HepG2 (cell line): ENCODE results near the gene ZCCHC24. TPM values are rescaled to one million over a fixed set of nuclear protein-coding genes. Genes with fewer than 3 reads are reported as not detected.

Experiments used
- CERS6 ChIP-seq: sonication (generic); formaldehyde crosslinking; IDR thresholded peaks from 2 replicates; pipeline ENCODE4 v1.5.0; 2020; ENCODE audit warnings: missing genetic modification reagents
- DPF2 ChIP-seq: sonication (generic); formaldehyde crosslinking; IDR thresholded peaks from 2 replicates; pipeline ENCODE4 v1.4.0; 2020; ENCODE audit warnings: mild to moderate bottlenecking, low read depth, missing genetic modification reagents, borderline replicate concordance
- ELF1 ChIP-seq: sonication (generic); formaldehyde crosslinking; IDR thresholded peaks from 2 replicates; pipeline ENCODE4 v1.4.0; 2020; ENCODE audit warnings: missing genetic modification reagents
- ELK4 ChIP-seq: sonication (generic); formaldehyde crosslinking; IDR thresholded peaks from 2 replicates; pipeline ENCODE4 v1.9.0; 2021; ENCODE audit warnings: missing genetic modification reagents, borderline replicate concordance
- HDAC6 ChIP-seq: fragments of 200-600 bp; sonication (generic); IDR thresholded peaks from 2 replicates; pipeline ENCODE4 v1.7.0; 2017; ENCODE audit warnings: mild to moderate bottlenecking, antibody characterized with exemption, low read length, low read depth
- MTA1 ChIP-seq: sonication (generic); formaldehyde crosslinking; IDR thresholded peaks from 2 replicates; pipeline ENCODE4 v1.4.0; 2020; ENCODE audit warnings: missing genetic modification reagents, mild to moderate bottlenecking, borderline replicate concordance
- MYC ChIP-seq: sonication (generic); formaldehyde crosslinking; IDR thresholded peaks from 2 replicates; pipeline ENCODE4 v1.9.0; 2021; ENCODE audit warnings: missing genetic modification reagents, borderline replicate concordance
- NFYB ChIP-seq: sonication (generic); formaldehyde crosslinking; IDR thresholded peaks from 2 replicates; pipeline ENCODE4 v1.4.0; 2020; ENCODE audit warnings: missing genetic modification reagents
- ONECUT2 ChIP-seq: sonication (generic); formaldehyde crosslinking; IDR thresholded peaks from 2 replicates; pipeline ENCODE4 v1.4.0; 2020; ENCODE audit warnings: missing genetic modification reagents
- POLR2G ChIP-seq: fragments of 200-400 bp; formaldehyde crosslinking; IDR thresholded peaks from 2 replicates; pipeline ENCODE4 v1.6.1; 2018; ENCODE audit warnings: mild to moderate bottlenecking, low read depth, low read length, moderate library complexity
- RXRA ChIP-seq: sonication (generic); formaldehyde crosslinking; IDR thresholded peaks from 2 replicates; pipeline ENCODE4 v1.5.1; 2020; ENCODE audit warnings: missing genetic modification reagents
- USF2 ChIP-seq, 2 experiments: sonication (generic) in 1 of 2; formaldehyde crosslinking in 1 of 2; IDR thresholded peaks; 2 replicates each; pipeline versions ENCODE4 v1.5.1 to v1.6.1; 2011 to 2020; ENCODE audit warnings: borderline replicate concordance in 1 of 2, low read depth in 1 of 2, low read length in 1 of 2, mild to moderate bottlenecking in 1 of 2, missing genetic modification reagents in 1 of 2, moderate library complexity in 1 of 2
- ZFY ChIP-seq: sonication (generic); formaldehyde crosslinking; IDR thresholded peaks from 2 replicates; pipeline ENCODE4 v1.4.0; 2020; ENCODE audit warnings: missing genetic modification reagents
- ZNF121 ChIP-seq: sonication (generic); formaldehyde crosslinking; IDR thresholded peaks from 2 replicates; pipeline ENCODE4 v1.5.0; 2020; ENCODE audit warnings: mild to moderate bottlenecking, missing genetic modification reagents
- polyA plus RNA-seq, 8 experiments: library from polyadenylated mRNA; depleted of rRNA in 3 of 8; stranded (reverse) in 7 of 8; unstranded in 1 of 8; fragments of >200 nt; fragmentation: Illumina TruSeq in 4 of 8; extraction: Trizol in 4 of 8; gene quantifications; 2 replicates each; pipeline versions ENCODE4 v1.2.1 to v1.2.3, GENCODE V29; 2011 to 2016; ENCODE audit warnings: low read depth in 4 of 8, missing spikeins in 1 of 8, mixed read lengths in 1 of 8; ENCODE audit not compliant: insufficient read depth in 1 of 8
- total RNA-seq, 5 experiments: library from RNA; depleted of rRNA; stranded (reverse); fragments of >200 nt; fragmentation: Illumina TruSeq; extraction: Trizol; gene quantifications; 2 replicates each; pipeline ENCODE4 v1.2.3, GENCODE V29; 2016; ENCODE audit warnings: low read depth in 1 of 5
- TF ChIP-seq, protein P1 (sequence below): sonication (generic); formaldehyde crosslinking; IDR thresholded peaks from 2 replicates; pipeline ENCODE4 v1.5.1; 2020; ENCODE audit warnings: mild to moderate bottlenecking, missing genetic modification reagents, moderate library complexity
- TF ChIP-seq, protein P2 (sequence below): sonication (generic); formaldehyde crosslinking; IDR thresholded peaks from 2 replicates; pipeline ENCODE4 v1.4.0; 2020; ENCODE audit warnings: low read depth, mild to moderate bottlenecking, missing genetic modification reagents
- TF ChIP-seq, protein P3 (sequence below): sonication (generic); formaldehyde crosslinking; IDR thresholded peaks from 2 replicates; pipeline ENCODE4 v1.5.0; 2020; ENCODE audit warnings: missing genetic modification reagents, mild to moderate bottlenecking, borderline replicate concordance

ZCCHC24 gene
- total and polyA plus RNA-seq, 2 of the 13 experiments (the other 11 are each of a cell fraction or from before 2014, with no cell fraction given): 3.1 to 7.9 TPM

- TF ChIP-seq, protein P1, sequence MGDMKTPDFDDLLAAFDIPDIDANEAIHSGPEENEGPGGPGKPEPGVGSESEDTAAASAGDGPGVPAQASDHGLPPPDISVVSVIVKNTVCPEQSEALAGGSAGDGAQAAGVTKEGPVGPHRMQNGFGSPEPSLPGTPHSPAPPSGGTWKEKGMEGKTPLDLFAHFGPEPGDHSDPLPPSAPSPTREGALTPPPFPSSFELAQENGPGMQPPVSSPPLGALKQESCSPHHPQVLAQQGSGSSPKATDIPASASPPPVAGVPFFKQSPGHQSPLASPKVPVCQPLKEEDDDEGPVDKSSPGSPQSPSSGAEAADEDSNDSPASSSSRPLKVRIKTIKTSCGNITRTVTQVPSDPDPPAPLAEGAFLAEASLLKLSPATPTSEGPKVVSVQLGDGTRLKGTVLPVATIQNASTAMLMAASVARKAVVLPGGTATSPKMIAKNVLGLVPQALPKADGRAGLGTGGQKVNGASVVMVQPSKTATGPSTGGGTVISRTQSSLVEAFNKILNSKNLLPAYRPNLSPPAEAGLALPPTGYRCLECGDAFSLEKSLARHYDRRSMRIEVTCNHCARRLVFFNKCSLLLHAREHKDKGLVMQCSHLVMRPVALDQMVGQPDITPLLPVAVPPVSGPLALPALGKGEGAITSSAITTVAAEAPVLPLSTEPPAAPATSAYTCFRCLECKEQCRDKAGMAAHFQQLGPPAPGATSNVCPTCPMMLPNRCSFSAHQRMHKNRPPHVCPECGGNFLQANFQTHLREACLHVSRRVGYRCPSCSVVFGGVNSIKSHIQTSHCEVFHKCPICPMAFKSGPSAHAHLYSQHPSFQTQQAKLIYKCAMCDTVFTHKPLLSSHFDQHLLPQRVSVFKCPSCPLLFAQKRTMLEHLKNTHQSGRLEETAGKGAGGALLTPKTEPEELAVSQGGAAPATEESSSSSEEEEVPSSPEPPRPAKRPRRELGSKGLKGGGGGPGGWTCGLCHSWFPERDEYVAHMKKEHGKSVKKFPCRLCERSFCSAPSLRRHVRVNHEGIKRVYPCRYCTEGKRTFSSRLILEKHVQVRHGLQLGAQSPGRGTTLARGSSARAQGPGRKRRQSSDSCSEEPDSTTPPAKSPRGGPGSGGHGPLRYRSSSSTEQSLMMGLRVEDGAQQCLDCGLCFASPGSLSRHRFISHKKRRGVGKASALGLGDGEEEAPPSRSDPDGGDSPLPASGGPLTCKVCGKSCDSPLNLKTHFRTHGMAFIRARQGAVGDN (CRISPR knock-in tag): peak; percentile 54
- TF ChIP-seq, protein P2, sequence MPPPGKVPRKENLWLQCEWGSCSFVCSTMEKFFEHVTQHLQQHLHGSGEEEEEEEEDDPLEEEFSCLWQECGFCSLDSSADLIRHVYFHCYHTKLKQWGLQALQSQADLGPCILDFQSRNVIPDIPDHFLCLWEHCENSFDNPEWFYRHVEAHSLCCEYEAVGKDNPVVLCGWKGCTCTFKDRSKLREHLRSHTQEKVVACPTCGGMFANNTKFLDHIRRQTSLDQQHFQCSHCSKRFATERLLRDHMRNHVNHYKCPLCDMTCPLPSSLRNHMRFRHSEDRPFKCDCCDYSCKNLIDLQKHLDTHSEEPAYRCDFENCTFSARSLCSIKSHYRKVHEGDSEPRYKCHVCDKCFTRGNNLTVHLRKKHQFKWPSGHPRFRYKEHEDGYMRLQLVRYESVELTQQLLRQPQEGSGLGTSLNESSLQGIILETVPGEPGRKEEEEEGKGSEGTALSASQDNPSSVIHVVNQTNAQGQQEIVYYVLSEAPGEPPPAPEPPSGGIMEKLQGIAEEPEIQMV: no peak
- TF ChIP-seq RXRA (CRISPR knock-in tag) (no peak), ELF1 (CRISPR knock-in tag) (no peak), CERS6 (no peak), MYC (CRISPR knock-in tag) (peak; percentile 52; the same call in 1 of the 2 replicates), USF2 (IDR thresholded peaks at IDR 0.05; ENCODE audit: low read depth, low read length) (no peak), USF2 (CRISPR knock-in tag; IDR thresholded peaks at IDR 0.05; ENCODE audit: borderline replicate concordance) (no peak), ZNF121 (no peak), ONECUT2 (no peak), HDAC6 (no peak), POLR2G (peak; percentile 62), NFYB (CRISPR knock-in tag) (peak; percentile 62), ELK4 (0 out of 2 replicates have a peak, but pooled peaks have one; percentile 39), DPF2 (CRISPR knock-in tag) (no peak), MTA1 (CRISPR knock-in tag) (no peak), ZFY (CRISPR knock-in tag) (no peak)
- TF ChIP-seq, protein P3, sequence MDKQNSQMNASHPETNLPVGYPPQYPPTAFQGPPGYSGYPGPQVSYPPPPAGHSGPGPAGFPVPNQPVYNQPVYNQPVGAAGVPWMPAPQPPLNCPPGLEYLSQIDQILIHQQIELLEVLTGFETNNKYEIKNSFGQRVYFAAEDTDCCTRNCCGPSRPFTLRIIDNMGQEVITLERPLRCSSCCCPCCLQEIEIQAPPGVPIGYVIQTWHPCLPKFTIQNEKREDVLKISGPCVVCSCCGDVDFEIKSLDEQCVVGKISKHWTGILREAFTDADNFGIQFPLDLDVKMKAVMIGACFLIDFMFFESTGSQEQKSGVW (CRISPR knock-in tag): no peak
Measured at GRCh38 chr10:79445161-79445976, at the start of gene ZCCHC24 (continued).
